ENCODE results near the gene MEGF11.
A peak's percentile ranks its signal among the peaks of the same experiment; 100 is the strongest.

MEGF11 gene

GRCh38 chr15:66047321-66048024, 206.1 kb downstream of the MEGF11 start:
- no peak for DNase-seq

GRCh38 chr15:66046751-66047150, 206.8 kb downstream of the MEGF11 start:
- DNase-seq = no peak

- DNase-seq = no peak
Observed at GRCh38 chr15:66046326-66046725, 207.2 kb downstream of the MEGF11 start.

- DNase-seq = no peak
Observed at GRCh38 chr15:66045542-66045941, 208.0 kb downstream of the MEGF11 start.

GRCh38 chr15:66044837-66045236, 208.7 kb downstream of the MEGF11 start:
- DNase-seq = no peak

GRCh38 chr15:66043264-66043663, 210.3 kb downstream of the MEGF11 start:
- no peak for DNase-seq

GRCh38 chr15:66042624-66043023, 210.9 kb downstream of the MEGF11 start:
- DNase-seq = no peak

GRCh38 chr15:66041276-66041675, 212.3 kb downstream of the MEGF11 start:
- DNase-seq = no peak

- DNase-seq = no peak
Observed at GRCh38 chr15:66040211-66040892, 213.2 kb downstream of the MEGF11 start.

GRCh38 chr15:66039117-66039871, 214.3 kb downstream of the MEGF11 start:
- no peak for DNase-seq

GRCh38 chr15:66038387-66039116, 215.0 kb downstream of the MEGF11 start:
- no peak for DNase-seq

- no peak for DNase-seq
Observed at GRCh38 chr15:66036859-66037258, 216.7 kb downstream of the MEGF11 start.

- DNase-seq = no peak
Observed at GRCh38 chr15:66035901-66036300, 217.6 kb downstream of the MEGF11 start.

GRCh38 chr15:66033143-66033542, 220.4 kb downstream of the MEGF11 start:
- DNase-seq = no peak

GRCh38 chr15:66032006-66032405, 221.5 kb downstream of the MEGF11 start:
- no peak for DNase-seq

- DNase-seq = no peak
Observed at GRCh38 chr15:66030650-66031049, 222.9 kb downstream of the MEGF11 start.

- no peak for DNase-seq
Observed at GRCh38 chr15:66029650-66030049, 223.9 kb downstream of the MEGF11 start.

- DNase-seq = no peak
Observed at GRCh38 chr15:66027268-66027805, 226.2 kb downstream of the MEGF11 start.

- no peak for DNase-seq
Observed at GRCh38 chr15:66025972-66026371, 227.6 kb downstream of the MEGF11 start.

- no peak for DNase-seq
Observed at GRCh38 chr15:66025015-66025452, 228.5 kb downstream of the MEGF11 start.

GRCh38 chr15:66024116-66024515, 229.4 kb downstream of the MEGF11 start:
- no peak for DNase-seq

GRCh38 chr15:66023311-66023972, 230.1 kb downstream of the MEGF11 start:
- DNase-seq = peak; percentile 78

Measured in NCI-H524 treated with DMSO at 0.1 percent for 48 hours (cell line).